ENCODE measurements around the gene SPTBN2.
A peak's percentile ranks its signal among the peaks of the same experiment; 100 is the strongest.
"Not testable (repeated sequence)": the region's sequence is repeated elsewhere in the genome, so short reads cannot be mapped to it uniquely, and the experiment has no call there.

Gene SPTBN2

DNA sequence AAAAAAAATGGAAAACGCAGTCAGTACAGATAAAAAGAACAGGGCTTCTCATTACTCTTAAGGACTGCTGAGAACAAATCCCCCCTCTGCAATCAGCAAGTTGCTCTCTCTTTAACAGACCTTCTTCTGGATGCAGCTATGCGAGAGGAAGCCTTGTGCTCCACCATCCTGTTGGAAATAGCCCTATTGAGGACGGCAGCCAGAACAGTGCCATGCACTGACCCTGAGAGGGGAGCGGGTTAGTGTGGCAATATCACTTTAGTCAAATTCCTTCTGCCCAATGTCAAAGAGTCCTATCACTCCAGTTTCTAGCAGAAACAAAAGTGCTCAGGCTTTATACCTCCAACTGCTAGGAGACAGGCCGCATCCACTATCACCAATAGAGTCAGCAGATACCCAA lies 58.2 kb downstream of the SPTBN2 start:
- H3K9me3 ChIP-seq (ENCODE audit: control insufficient read depth, low read length), result no peaks in the 10 kb centered on the region
- H3K4me1 ChIP-seq (ENCODE audit: control insufficient read depth, insufficient read depth, low read length), result no peaks in the 10 kb centered on the region
- H3K36me3 ChIP-seq (ENCODE audit: control insufficient read depth, insufficient read depth, low read length), result no peaks in the 10 kb centered on the region

DNA sequence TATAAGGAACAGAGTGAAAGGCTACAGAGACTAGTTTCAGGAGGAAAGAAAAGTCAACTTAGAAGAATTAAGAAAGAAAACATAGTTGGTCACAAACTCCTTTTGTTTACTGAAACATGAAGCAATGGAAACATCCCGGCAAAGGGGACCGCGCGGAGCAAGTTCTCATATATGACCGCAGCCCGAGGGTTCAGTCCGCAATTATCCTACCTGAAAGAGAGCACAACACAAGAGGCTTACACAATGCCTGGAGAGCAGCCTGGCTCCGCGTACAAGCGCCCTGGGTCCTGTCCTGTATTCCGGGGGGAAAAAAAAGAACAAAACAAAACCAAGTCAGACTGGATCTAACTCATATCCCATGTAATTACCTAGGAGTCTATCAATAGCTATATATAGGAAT lies 63.6 kb downstream of the SPTBN2 start:
- Histone ChIP-seq H3K27me3 (ENCODE audit: control insufficient read depth, insufficient read depth, low read length) (no peaks in the 10 kb centered on the region), H3K9me3 (ENCODE audit: control insufficient read depth, low read length) (no peaks in the 10 kb centered on the region), H3K4me1 (ENCODE audit: control insufficient read depth, insufficient read depth, low read length) (no peaks in the 10 kb centered on the region), H3K36me3 (ENCODE audit: control insufficient read depth, insufficient read depth, low read length) (peaks cover 4% of the 10 kb centered on the region), H3K4me3 (ENCODE audit: low read length) (no peak overlapping the region), H3K9ac (ENCODE audit: low read length) (no peak overlapping the region)

More for the DNA sequence above, 58.2 kb downstream of the SPTBN2 start:
- Histone ChIP-seq H3K4me3 (ENCODE audit: low read length) (no peak overlapping the region), H3K27me3 (ENCODE audit: control insufficient read depth, insufficient read depth, low read length) (no peaks in the 10 kb centered on the region), H3K9ac (ENCODE audit: low read length) (no peak overlapping the region)

GRCh38 chr11:66663741-66664296 lies 65.2 kb downstream of the SPTBN2 start:
- H3K36me3 ChIP-seq (ENCODE audit: control insufficient read depth, insufficient read depth, low read length), result peaks cover 4% of the 10 kb centered on the region
- no peaks in the 10 kb centered on the region for H3K4me1 ChIP-seq (ENCODE audit: control insufficient read depth, insufficient read depth, low read length)
- no peak overlapping the region for H3K4me3 ChIP-seq (ENCODE audit: low read length)
- no peaks in the 10 kb centered on the region for H3K9me3 ChIP-seq (ENCODE audit: control insufficient read depth, low read length)
- H3K27me3 ChIP-seq (ENCODE audit: control insufficient read depth, insufficient read depth, low read length), result no peaks in the 10 kb centered on the region
- no peak overlapping the region for H3K9ac ChIP-seq (ENCODE audit: low read length)

GRCh38 chr11:66659763-66660162 lies 69.3 kb downstream of the SPTBN2 start:
- Histone ChIP-seq H3K36me3 (ENCODE audit: control insufficient read depth, insufficient read depth, low read length) (peaks cover 4% of the 10 kb centered on the region), H3K4me1 (ENCODE audit: control insufficient read depth, insufficient read depth, low read length) (no peaks in the 10 kb centered on the region), H3K4me3 (ENCODE audit: low read length) (no peak overlapping the region), H3K9ac (ENCODE audit: low read length) (no peak overlapping the region), H3K27me3 (ENCODE audit: control insufficient read depth, insufficient read depth, low read length) (no peaks in the 10 kb centered on the region), H3K9me3 (ENCODE audit: control insufficient read depth, low read length) (no peaks in the 10 kb centered on the region)

GRCh38 chr11:66653123-66653522 lies 75.9 kb downstream of the SPTBN2 start:
- H3K27me3 ChIP-seq (ENCODE audit: control insufficient read depth, insufficient read depth, low read length), result no peaks in the 10 kb centered on the region
- H3K9ac ChIP-seq (ENCODE audit: low read length), result no peak overlapping the region
- H3K4me1 ChIP-seq (ENCODE audit: control insufficient read depth, insufficient read depth, low read length), result no peaks in the 10 kb centered on the region
- no peaks in the 10 kb centered on the region for H3K36me3 ChIP-seq (ENCODE audit: control insufficient read depth, insufficient read depth, low read length)
- H3K9me3 ChIP-seq (ENCODE audit: control insufficient read depth, low read length), result no peaks in the 10 kb centered on the region
- H3K4me3 ChIP-seq (ENCODE audit: low read length), result no peak overlapping the region

DNA sequence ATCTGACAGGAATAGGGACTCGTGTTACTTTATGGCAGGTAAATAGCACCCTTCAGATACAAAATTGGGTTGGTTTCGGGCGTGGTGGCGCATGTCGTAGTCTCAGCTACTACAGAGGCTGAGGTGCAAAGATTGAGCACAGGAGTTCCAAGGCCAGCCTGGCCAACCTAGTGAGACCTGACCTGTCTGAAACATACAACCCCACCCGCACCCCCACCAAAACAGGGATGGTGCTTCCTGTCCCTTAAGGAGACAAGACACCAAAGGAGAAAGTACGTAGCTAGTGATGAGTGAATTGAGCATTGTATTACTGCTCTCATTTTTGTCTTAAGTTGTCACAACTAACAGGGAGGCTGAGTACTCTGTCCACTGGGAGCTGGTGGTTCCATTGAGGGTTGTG lies 76.4 kb downstream of the SPTBN2 start:
- no peaks in the 10 kb centered on the region for H3K4me1 ChIP-seq (ENCODE audit: control insufficient read depth, insufficient read depth, low read length)
- no peaks in the 10 kb centered on the region for H3K9me3 ChIP-seq (ENCODE audit: control insufficient read depth, low read length)
- H3K36me3 ChIP-seq (ENCODE audit: control insufficient read depth, insufficient read depth, low read length), result no peaks in the 10 kb centered on the region
- no peaks in the 10 kb centered on the region for H3K27me3 ChIP-seq (ENCODE audit: control insufficient read depth, insufficient read depth, low read length)
- H3K9ac ChIP-seq (ENCODE audit: low read length), result no peak overlapping the region
- no peak overlapping the region for H3K4me3 ChIP-seq (ENCODE audit: low read length)

DNA sequence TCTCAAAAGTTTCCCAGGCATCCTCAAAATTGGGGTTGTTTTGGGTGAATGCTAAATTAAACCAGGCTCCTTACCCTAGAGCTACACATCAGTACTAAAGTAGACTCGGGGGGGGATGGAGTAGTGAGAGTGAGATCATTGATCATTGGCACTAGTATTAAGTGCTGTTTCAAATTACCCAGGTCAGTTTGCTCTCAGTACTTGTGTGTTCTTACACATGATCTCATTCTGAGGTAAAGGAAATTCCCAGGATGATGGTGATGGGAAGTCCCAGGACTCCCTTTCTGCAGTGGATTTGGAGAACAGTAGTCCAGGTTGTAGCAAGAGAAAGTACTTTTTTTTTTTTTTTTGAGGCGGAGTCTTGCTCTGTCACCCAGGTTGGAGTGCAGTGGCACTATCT lies 78.0 kb downstream of the SPTBN2 start:
- H3K36me3 ChIP-seq (ENCODE audit: control insufficient read depth, insufficient read depth, low read length), result no peaks in the 10 kb centered on the region

GRCh38 chr11:66649903-66650302 lies 79.1 kb downstream of the SPTBN2 start:
- Histone ChIP-seq H3K27me3 (ENCODE audit: control insufficient read depth, insufficient read depth, low read length) (no peaks in the 10 kb centered on the region), H3K9me3 (ENCODE audit: control insufficient read depth, low read length) (no peaks in the 10 kb centered on the region), H3K4me3 (ENCODE audit: low read length) (no peak overlapping the region), H3K36me3 (ENCODE audit: control insufficient read depth, insufficient read depth, low read length) (no peaks in the 10 kb centered on the region), H3K4me1 (ENCODE audit: control insufficient read depth, insufficient read depth, low read length) (no peaks in the 10 kb centered on the region), H3K9ac (ENCODE audit: low read length) (no peak overlapping the region)

More for the DNA sequence above, 78.0 kb downstream of the SPTBN2 start:
- Histone ChIP-seq H3K9me3 (ENCODE audit: control insufficient read depth, low read length) (no peaks in the 10 kb centered on the region), H3K27me3 (ENCODE audit: control insufficient read depth, insufficient read depth, low read length) (no peaks in the 10 kb centered on the region), H3K4me1 (ENCODE audit: control insufficient read depth, insufficient read depth, low read length) (no peaks in the 10 kb centered on the region), H3K9ac (ENCODE audit: low read length) (no peak overlapping the region), H3K4me3 (ENCODE audit: low read length) (no peak overlapping the region)

DNA sequence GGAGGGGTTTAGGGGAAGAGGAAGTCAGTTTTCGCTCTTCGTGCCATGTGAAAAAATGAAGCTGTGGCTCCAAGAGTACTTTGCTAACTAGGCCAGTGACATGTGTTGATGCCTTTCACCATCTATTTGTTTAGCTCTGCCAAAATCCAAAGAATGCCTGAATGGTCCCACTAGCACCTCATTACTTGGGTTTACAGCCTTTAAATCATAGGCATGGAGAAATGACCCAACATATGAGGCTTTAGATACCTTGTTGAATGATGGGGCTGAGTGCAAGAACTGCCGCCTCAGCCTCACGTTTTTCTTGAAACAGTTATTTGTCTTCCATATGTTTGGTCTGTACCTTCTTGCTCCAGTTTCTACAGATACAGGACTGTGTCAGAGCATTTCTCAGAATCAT lies 82.2 kb downstream of the SPTBN2 start:
- H3K4me1 ChIP-seq (ENCODE audit: control insufficient read depth, insufficient read depth, low read length), result peaks cover 18% of the 10 kb centered on the region
- H3K9me3 ChIP-seq (ENCODE audit: control insufficient read depth, low read length), result no peaks in the 10 kb centered on the region
- no peak overlapping the region for H3K9ac ChIP-seq (ENCODE audit: low read length)
- no peak overlapping the region for H3K4me3 ChIP-seq (ENCODE audit: low read length)
- no peaks in the 10 kb centered on the region for H3K36me3 ChIP-seq (ENCODE audit: control insufficient read depth, insufficient read depth, low read length)
- H3K27me3 ChIP-seq (ENCODE audit: control insufficient read depth, insufficient read depth, low read length), result no peaks in the 10 kb centered on the region

DNA sequence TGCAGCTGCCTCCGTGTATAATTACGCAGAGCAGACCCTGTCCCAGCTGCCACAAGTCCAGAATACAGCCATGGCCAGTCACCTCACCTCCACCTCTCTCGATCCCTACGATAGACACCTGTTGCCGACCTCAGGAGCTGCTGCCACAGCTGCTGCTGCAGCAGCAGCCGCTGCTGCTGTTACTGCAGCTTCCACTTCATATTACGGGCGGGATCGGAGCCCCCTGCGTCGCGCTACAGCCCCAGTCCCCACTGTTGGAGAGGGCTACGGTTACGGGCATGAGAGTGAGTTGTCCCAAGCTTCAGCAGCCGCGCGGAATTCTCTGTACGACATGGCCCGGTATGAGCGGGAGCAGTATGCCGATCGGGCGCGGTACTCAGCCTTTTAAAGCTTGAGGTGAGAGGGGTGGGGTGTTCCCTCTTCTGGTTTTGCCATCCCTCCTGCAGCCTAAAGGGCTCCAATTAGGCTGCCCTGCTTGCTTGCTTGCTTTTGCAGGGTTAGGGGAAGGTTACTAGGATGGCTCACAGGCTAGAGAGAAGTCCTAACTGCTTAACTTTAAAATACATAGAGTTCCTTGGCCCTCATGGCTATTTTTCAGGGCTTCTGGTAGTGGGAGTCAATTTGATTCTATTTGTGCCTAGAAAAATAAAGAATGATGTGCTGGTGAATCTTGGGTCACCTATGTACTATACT lies 85.1 kb downstream of the SPTBN2 start:
- Histone ChIP-seq H3K9me3 (ENCODE audit: control insufficient read depth, low read length) (no peaks in the 10 kb centered on the region), H3K9ac (ENCODE audit: low read length) (no peak overlapping the region), H3K4me1 (ENCODE audit: control insufficient read depth, insufficient read depth, low read length) (peaks cover 41% of the 10 kb centered on the region), H3K27me3 (ENCODE audit: control insufficient read depth, insufficient read depth, low read length) (no peaks in the 10 kb centered on the region), H3K36me3 (ENCODE audit: control insufficient read depth, insufficient read depth, low read length) (peaks cover 10% of the 10 kb centered on the region), H3K4me3 (ENCODE audit: low read length) (no peak overlapping the region)

- Histone ChIP-seq H3K9me3 (ENCODE audit: control insufficient read depth, low read length) (no peaks in the 10 kb centered on the region), H3K27me3 (ENCODE audit: control insufficient read depth, insufficient read depth, low read length) (no peaks in the 10 kb centered on the region), H3K9ac (ENCODE audit: low read length) (no peak overlapping the region), H3K4me1 (ENCODE audit: control insufficient read depth, insufficient read depth, low read length) (peaks cover 50% of the 10 kb centered on the region), H3K36me3 (ENCODE audit: control insufficient read depth, insufficient read depth, low read length) (peaks cover 10% of the 10 kb centered on the region), H3K4me3 (ENCODE audit: low read length) (no peak overlapping the region)
These were observed 87.2 kb downstream of the SPTBN2 start for GRCh38 chr11:66641834-66642233.

DNA sequence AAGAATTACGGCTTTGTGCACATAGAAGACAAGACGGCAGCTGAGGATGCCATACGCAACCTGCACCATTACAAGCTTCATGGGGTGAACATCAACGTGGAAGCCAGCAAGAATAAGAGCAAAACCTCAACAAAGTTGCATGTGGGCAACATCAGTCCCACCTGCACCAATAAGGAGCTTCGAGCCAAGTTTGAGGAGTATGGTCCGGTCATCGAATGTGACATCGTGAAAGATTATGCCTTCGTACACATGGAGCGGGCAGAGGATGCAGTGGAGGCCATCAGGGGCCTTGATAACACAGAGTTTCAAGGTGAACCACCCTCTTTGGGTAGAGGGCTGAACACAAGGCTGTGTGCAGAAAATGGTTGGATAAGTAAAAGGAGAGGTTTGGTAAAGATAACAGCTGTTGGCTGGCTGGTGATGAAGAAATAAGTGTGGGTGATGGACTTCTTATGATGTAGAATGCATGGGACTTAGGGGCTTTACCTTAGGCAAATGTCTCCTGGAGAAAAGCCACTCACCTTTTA lies 89.1 kb downstream of the SPTBN2 start:
- H3K4me1 ChIP-seq (ENCODE audit: control insufficient read depth, insufficient read depth, low read length), result peaks cover 50% of the 10 kb centered on the region
- not testable (repeated sequence) for H3K27me3 ChIP-seq (ENCODE audit: control insufficient read depth, insufficient read depth, low read length); H3K36me3 ChIP-seq (ENCODE audit: control insufficient read depth, insufficient read depth, low read length); H3K4me3 ChIP-seq (ENCODE audit: low read length); H3K9me3 ChIP-seq (ENCODE audit: control insufficient read depth, low read length)
- H3K9ac ChIP-seq (ENCODE audit: low read length), result peak overlapping the region; percentile 35
